KOPT-K1 (cell line): ENCODE data around the gene AMN.
"Not testable (repeated sequence)": the region's sequence is repeated elsewhere in the genome, so short reads cannot be mapped to it uniquely, and the experiment has no call there.

Experiments
- H3K27ac ChIP-seq: fragments of 200-600 bp; sonication (generic); 2 replicates; pipeline ENCODE4 v1.5.1; 2016; ENCODE audit warnings: antibody characterized with exemption, mild to moderate bottlenecking, low read depth, low read length; ENCODE audit not compliant: poor library complexity, severe bottlenecking
- H3K36me3 ChIP-seq: fragments of 200-600 bp; sonication (generic); 2 replicates; pipeline ENCODE4 v1.5.1; 2017; ENCODE audit warnings: antibody characterized with exemption, mild to moderate bottlenecking, low read length, moderate library complexity; ENCODE audit not compliant: insufficient read depth
- H3K9me3 ChIP-seq: fragments of 200-600 bp; sonication (generic); 2 replicates; pipeline ENCODE4 v1.5.1; 2017; ENCODE audit warnings: antibody characterized with exemption, low read length, mild to moderate bottlenecking; ENCODE audit not compliant: insufficient read depth, poor library complexity, severe bottlenecking

The AMN gene

GRCh38 chr14:102922490-102923200 is at the start of gene AMN:
TSS of gene AMN (plus strand) at chr14:102922663. CDS start at chr14:102922689, 26 bp downstream.
- Histone ChIP-seq H3K27ac (no peak within 1 kb of the TSS), H3K36me3 (no peaks in the 10 kb centered on the region), H3K9me3 (no peaks in the 10 kb centered on the region)

- H3K36me3 ChIP-seq: peaks cover 83% of the 10 kb centered on the region
- no peak overlapping the region for H3K27ac ChIP-seq
- no peaks in the 10 kb centered on the region for H3K9me3 ChIP-seq
These were observed 49.3 kb upstream of the AMN start for GRCh38 chr14:102873131-102873530.

GRCh38 chr14:102873546-102874061 is 48.9 kb upstream of the AMN start:
- no peaks in the 10 kb centered on the region for H3K9me3 ChIP-seq
- peaks cover 87% of the 10 kb centered on the region for H3K36me3 ChIP-seq
- H3K27ac ChIP-seq: no peak overlapping the region

DNA sequence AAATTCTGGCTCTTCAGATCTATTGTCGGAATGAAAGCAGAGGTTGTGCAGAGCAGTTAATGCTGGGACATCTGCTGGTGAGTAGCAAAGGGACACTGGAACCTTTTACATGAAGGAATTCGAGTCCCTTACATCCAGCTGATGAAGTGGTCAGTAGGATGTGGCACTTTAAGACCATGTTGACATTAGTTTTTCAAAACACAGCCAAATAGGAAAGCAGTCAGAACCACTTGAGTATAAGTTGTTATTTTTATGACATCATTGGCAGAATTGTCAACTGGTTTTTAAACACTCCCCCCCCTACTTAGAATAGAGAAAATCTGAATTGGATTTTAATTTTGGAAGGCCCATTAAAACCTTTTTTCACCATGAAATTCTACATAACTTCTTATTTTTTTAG is 46.8 kb upstream of the AMN start:
- peaks cover 95% of the 10 kb centered on the region for H3K36me3 ChIP-seq
- H3K27ac ChIP-seq: no peak overlapping the region

GRCh38 chr14:102877511-102877910 is 45.0 kb upstream of the AMN start:
- peaks cover 88% of the 10 kb centered on the region for H3K36me3 ChIP-seq
- not testable (repeated sequence) for H3K27ac ChIP-seq, H3K9me3 ChIP-seq

More for the DNA sequence above, 46.8 kb upstream of the AMN start:
- H3K9me3 ChIP-seq: no peaks in the 10 kb centered on the region

- Histone ChIP-seq H3K36me3 (peaks cover 88% of the 10 kb centered on the region), H3K27ac (no peak overlapping the region), H3K9me3 (no peaks in the 10 kb centered on the region)
These were observed 44.1 kb upstream of the AMN start for GRCh38 chr14:102878174-102878969.

DNA sequence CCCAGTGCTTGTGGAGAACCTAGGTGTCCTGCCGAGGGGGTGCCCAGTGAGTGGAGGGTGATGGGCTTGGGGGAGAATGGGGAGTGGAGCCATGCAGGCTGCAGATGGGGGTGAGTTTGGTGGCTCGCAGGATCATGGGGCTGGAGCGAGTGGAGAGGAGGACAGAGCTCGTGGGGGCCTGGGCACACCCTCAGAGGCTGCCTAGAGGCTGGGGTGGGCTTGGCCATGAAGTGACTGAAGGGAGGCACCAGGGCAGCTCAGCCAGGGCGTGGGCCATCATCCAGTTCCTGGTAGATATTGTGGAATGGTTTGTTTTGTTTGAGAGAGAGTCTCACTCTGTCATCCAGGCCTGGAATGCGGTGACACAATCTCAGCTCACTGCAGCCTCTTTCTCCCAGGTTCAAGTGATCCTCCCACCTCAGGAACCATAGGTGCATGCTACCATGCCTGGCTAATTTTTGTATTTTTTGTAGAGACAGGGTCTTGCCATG is 43.4 kb upstream of the AMN start:
- Histone ChIP-seq H3K27ac (no peak overlapping the region), H3K36me3 (peaks cover 88% of the 10 kb centered on the region), H3K9me3 (no peaks in the 10 kb centered on the region)

GRCh38 chr14:102882226-102882906 is 40.1 kb upstream of the AMN start:
- Histone ChIP-seq H3K9me3 (no peaks in the 10 kb centered on the region), H3K27ac (no peak overlapping the region), H3K36me3 (peaks cover 87% of the 10 kb centered on the region)

GRCh38 chr14:102883089-102883541 is 39.3 kb upstream of the AMN start:
- no peaks in the 10 kb centered on the region for H3K9me3 ChIP-seq
- H3K27ac ChIP-seq: no peak overlapping the region
- H3K36me3 ChIP-seq: peaks cover 87% of the 10 kb centered on the region

- Histone ChIP-seq H3K36me3 (peaks cover 87% of the 10 kb centered on the region), H3K9me3 (no peaks in the 10 kb centered on the region), H3K27ac (no peak overlapping the region)
These were observed 38.9 kb upstream of the AMN start for GRCh38 chr14:102883554-102883953.

GRCh38 chr14:102885737-102886447 is 36.6 kb upstream of the AMN start:
- peaks cover 90% of the 10 kb centered on the region for H3K36me3 ChIP-seq
- no peaks in the 10 kb centered on the region for H3K9me3 ChIP-seq
- no peak overlapping the region for H3K27ac ChIP-seq

- H3K27ac ChIP-seq: no peak overlapping the region
- H3K36me3 ChIP-seq: peaks cover 95% of the 10 kb centered on the region
- no peaks in the 10 kb centered on the region for H3K9me3 ChIP-seq
These were observed 33.7 kb upstream of the AMN start for GRCh38 chr14:102888748-102889147.

- Histone ChIP-seq H3K9me3 (no peaks in the 10 kb centered on the region), H3K36me3 (peaks cover 95% of the 10 kb centered on the region), H3K27ac (no peak overlapping the region)
These were observed 32.8 kb upstream of the AMN start for GRCh38 chr14:102889615-102890014.

GRCh38 chr14:102891111-102891510 is 31.4 kb upstream of the AMN start:
- Histone ChIP-seq H3K36me3 (peaks cover 94% of the 10 kb centered on the region), H3K27ac (no peak overlapping the region), H3K9me3 (no peaks in the 10 kb centered on the region)
